Nephron (organoid): Measurements from ENCODE around the gene ZBTB40.

Experiments used
- H3K27ac Mint-ChIP-seq, 3 experiments: 2 replicates each; pipeline ENCODE4 v1.8.0; 2020; ENCODE audit warnings: mixed read lengths in 3 of 3, mild to moderate bottlenecking in 2 of 3, moderate library complexity in 1 of 3
- H3K27me3 Mint-ChIP-seq: 2 replicates; pipeline ENCODE4 v1.8.0; 2021; ENCODE audit warnings: low read depth, mild to moderate bottlenecking, moderate library complexity, mixed read lengths
- H3K36me3 Mint-ChIP-seq: 2 replicates; pipeline ENCODE4 v1.8.0; 2020; ENCODE audit warnings: low read depth, mixed read lengths
- H3K4me1 Mint-ChIP-seq: 2 replicates; pipeline ENCODE4 v1.8.0; 2020; ENCODE audit warnings: mixed read lengths
- H3K4me3 Mint-ChIP-seq, 3 experiments: 2 replicates each; pipeline ENCODE4 v1.8.0; 2020; ENCODE audit warnings: mild to moderate bottlenecking in 3 of 3, mixed read lengths in 3 of 3, moderate library complexity in 2 of 3
- H3K9me3 Mint-ChIP-seq: 2 replicates; pipeline ENCODE4 v1.8.0; 2020; ENCODE audit warnings: mixed read lengths
- CTCF ChIP-seq, 3 experiments: fragments of 200-600 bp; sonication (generic); IDR thresholded peaks; one replicate each; pipeline ENCODE4 v1.5.0; 2021; ENCODE audit warnings: antibody characterized with exemption in 3 of 3; ENCODE audit not compliant: unreplicated experiment in 3 of 3

Gene ZBTB40

GRCh38 chr1:22410401-22410800, 41.2 kb upstream of the ZBTB40 start:
- no peak overlapping the region for H3K27ac Mint-ChIP-seq

GRCh38 chr1:22410928-22411495, 40.6 kb upstream of the ZBTB40 start:
- H3K36me3 Mint-ChIP-seq = no peaks in the 10 kb centered on the region
- no peak for TF ChIP-seq CTCF (IDR thresholded peaks at IDR 0.05; ENCODE audit: unreplicated experiment in 3 of 3)
- no peak overlapping the region for H3K27ac Mint-ChIP-seq
- no peaks in the 10 kb centered on the region for H3K9me3 Mint-ChIP-seq
- H3K4me1 Mint-ChIP-seq = peaks cover 23% of the 10 kb centered on the region
- peaks cover 25% of the 10 kb centered on the region for H3K27me3 Mint-ChIP-seq
- no peak overlapping the region for H3K4me3 Mint-ChIP-seq

More at GRCh38 chr1:22410401-22410800, 41.2 kb upstream of the ZBTB40 start:
- TF ChIP-seq CTCF (IDR thresholded peaks at IDR 0.05; ENCODE audit: unreplicated experiment in 3 of 3) = no peak
- peaks cover 25% of the 10 kb centered on the region for H3K27me3 Mint-ChIP-seq
- H3K4me3 Mint-ChIP-seq = no peak overlapping the region
- H3K9me3 Mint-ChIP-seq = no peaks in the 10 kb centered on the region
- peaks cover 23% of the 10 kb centered on the region for H3K4me1 Mint-ChIP-seq
- H3K36me3 Mint-ChIP-seq = no peaks in the 10 kb centered on the region

- H3K27ac Mint-ChIP-seq = peak overlapping the region in 2 of 3 experiments; percentile 9 to 10
- H3K27me3 Mint-ChIP-seq = peaks cover 27% of the 10 kb centered on the region
- H3K9me3 Mint-ChIP-seq = no peaks in the 10 kb centered on the region
- H3K36me3 Mint-ChIP-seq = no peaks in the 10 kb centered on the region
- no peak for TF ChIP-seq CTCF (IDR thresholded peaks at IDR 0.05; ENCODE audit: unreplicated experiment in 3 of 3)
- no peak overlapping the region for H3K4me3 Mint-ChIP-seq
- H3K4me1 Mint-ChIP-seq = peaks cover 26% of the 10 kb centered on the region
Observed at GRCh38 chr1:22411589-22411988, 40.1 kb upstream of the ZBTB40 start.

- H3K9me3 Mint-ChIP-seq = no peaks in the 10 kb centered on the region
- TF ChIP-seq CTCF (IDR thresholded peaks at IDR 0.05; ENCODE audit: unreplicated experiment in 3 of 3) = no peak
- H3K4me1 Mint-ChIP-seq = peaks cover 26% of the 10 kb centered on the region
- H3K27me3 Mint-ChIP-seq = peaks cover 19% of the 10 kb centered on the region
- H3K36me3 Mint-ChIP-seq = no peaks in the 10 kb centered on the region
- no peak overlapping the region for H3K4me3 Mint-ChIP-seq
- peak overlapping the region; percentile 8 to 81 (median 61) for H3K27ac Mint-ChIP-seq
Observed at GRCh38 chr1:22412932-22413727, 38.5 kb upstream of the ZBTB40 start.

- Mint-ChIP-seq H3K36me3 (no peaks in the 10 kb centered on the region), H3K27me3 (peaks cover 20% of the 10 kb centered on the region), H3K4me1 (peaks cover 32% of the 10 kb centered on the region), H3K27ac (peak overlapping the region; percentile 35 to 81 (median 61)), H3K4me3 (no peak overlapping the region), H3K9me3 (no peaks in the 10 kb centered on the region)
- TF ChIP-seq CTCF (IDR thresholded peaks at IDR 0.05; ENCODE audit: unreplicated experiment in 3 of 3) = no peak
Observed at GRCh38 chr1:22413799-22414198, 37.9 kb upstream of the ZBTB40 start.
